Superior temporal gyrus (tissue), 1 donor: ENCODE data around the gene C22orf23.

Source experiments
- DNase-seq: peaks from one replicate; pipeline ENCODE4 v3.0.0-alpha.2; 2016; ENCODE audit errors: extremely low spot score

Gene C22orf23

DNA sequence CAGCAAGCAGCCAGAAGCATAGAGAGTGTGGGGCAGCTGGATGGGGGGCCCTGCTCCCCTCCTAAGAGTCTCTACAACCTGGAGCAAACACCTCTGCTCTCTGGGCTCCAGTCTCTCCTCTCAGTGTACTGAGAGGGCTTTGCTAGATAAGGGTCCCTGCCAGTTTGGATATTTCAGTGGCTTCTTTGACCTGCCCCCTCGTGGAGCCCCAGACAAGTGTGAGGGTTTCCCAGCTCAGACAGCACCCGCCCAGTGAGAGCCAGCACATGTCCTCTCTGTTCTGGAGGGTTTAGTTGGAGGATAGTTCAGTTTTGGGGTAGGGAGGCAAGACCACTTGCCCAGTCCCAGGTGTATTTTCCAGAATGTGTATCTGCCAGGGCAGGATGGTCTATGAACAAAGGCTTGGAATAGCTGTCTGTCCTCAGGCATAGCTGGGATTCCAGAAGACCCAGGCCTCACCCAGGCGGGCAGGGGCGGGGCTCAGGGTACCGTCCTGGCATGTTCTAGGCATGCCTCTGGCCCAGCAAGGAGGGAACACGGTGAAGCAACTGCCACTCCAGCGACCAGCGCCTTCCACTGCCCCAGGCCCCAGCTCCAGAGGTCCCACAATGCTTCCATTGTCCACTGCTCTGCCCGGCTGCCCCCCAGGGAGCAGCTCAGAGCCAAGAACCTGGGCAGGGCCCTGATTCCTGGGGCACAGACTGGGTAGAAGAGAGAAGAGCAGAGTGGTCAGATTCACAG is 54.8 kb downstream of the C22orf23 start:
- DNase-seq = peak; percentile 77

DNA sequence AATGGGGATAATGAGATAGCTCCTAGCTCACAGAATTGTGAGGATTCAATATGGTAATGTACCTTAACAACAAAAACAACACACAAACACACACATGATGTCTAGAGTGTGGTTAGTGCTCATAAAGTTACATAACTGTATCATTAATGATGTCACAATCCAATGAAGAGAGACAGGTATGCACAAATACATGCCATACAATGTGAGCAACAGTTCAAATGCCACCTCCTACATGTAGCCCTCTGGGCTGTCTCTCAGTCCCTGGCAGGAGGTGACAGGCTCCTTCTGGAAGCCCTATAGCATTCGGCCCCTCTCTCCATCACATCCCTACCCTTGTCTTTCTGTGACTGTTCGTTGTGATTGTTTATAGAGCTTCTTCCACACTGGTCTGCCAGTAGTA is 55.6 kb downstream of the C22orf23 start:
- peak; percentile 23 for DNase-seq

- DNase-seq = peak; percentile 33
Observed at GRCh38 chr22:37896939-37897338, 56.5 kb downstream of the C22orf23 start.

- DNase-seq = no peak
Observed at GRCh38 chr22:37896181-37896592, 57.2 kb downstream of the C22orf23 start.

DNA sequence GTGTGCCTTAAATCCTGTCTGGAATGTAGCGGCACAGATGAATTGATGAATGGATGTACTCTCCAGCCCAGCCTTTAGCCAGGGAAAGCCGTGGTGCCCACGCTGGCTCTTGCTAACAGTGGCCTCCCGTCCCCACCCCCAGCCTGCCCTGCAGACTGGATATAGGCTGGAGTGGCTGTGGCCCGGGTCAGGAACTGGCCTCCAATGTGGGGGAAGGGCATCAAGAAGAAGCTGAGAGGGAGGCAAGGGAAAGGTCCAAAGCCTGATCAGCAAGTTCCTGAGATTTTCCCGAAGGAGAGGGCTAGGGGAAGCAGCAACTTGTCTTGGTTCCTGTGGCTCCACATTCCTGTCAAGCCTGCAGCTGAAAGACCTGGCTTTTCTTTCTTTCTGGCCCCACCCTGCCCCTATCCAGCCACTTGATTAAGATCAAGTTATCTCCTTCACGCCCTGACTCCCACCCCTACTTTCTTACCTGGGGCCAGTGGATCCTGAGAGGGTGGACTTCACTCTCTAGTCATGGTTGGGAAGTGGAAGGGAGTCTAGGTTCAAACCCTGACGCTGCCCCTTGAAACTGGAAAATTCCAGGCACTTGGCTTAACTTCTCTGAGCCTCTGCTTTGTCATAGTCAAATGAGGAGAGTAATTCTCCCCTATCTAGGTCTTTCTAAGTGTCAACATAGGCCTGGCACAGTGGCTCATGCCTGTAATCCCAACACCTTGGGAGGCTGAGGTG is 58.3 kb downstream of the C22orf23 start:
- DNase-seq = peak; percentile 39

DNA sequence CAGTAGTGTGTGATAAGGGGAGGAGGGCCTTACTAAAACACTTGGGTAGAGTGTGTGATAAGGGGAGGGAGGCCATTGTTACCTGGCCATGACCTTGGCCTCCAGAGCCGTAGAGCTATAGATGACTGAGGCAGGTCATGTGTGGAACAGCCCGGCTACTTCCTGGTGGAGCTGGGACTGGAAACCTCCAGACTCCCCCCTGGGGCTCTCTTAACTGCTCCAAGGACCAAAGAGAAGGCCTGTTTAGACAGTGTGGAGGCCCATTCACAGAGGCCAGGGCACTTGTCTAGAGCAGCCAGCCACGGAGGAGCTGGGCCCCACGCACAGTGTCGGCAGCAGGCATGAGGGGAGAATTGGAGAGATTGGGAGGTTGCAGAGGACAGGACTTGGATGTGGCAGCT is 59.8 kb downstream of the C22orf23 start:
- DNase-seq = peak; percentile 53
